Effector memory CD4-positive, alpha-beta T cell (primary cell): ENCODE data around the gene DNAJC13.

Source experiments
- DNase-seq, 3 donors: peaks; one replicate each; pipeline ENCODE4 v3.0.0-alpha.2; 2020
- H3K27ac ChIP-seq: 2 replicates; pipeline ENCODE4 v1.7.0; 2013; ENCODE audit warnings: mild to moderate bottlenecking, low read length, moderate library complexity; ENCODE audit not compliant: insufficient read depth, poor library complexity, severe bottlenecking
- H3K27me3 ChIP-seq: replicated peaks from 2 replicates; pipeline ENCODE4 v1.7.0; 2013; ENCODE audit warnings: mild to moderate bottlenecking, low read length; ENCODE audit not compliant: insufficient read depth, control insufficient read depth, poor library complexity, severe bottlenecking
- H3K36me3 ChIP-seq: 2 replicates; pipeline ENCODE4 v1.7.0; 2013; ENCODE audit warnings: mild to moderate bottlenecking, low read length, moderate library complexity; ENCODE audit not compliant: control insufficient read depth, insufficient read depth
- H3K4me1 ChIP-seq: 2 replicates; pipeline ENCODE4 v1.7.0; 2013; ENCODE audit warnings: low read length, mild to moderate bottlenecking; ENCODE audit not compliant: control insufficient read depth, insufficient read depth, poor library complexity, severe bottlenecking
- H3K4me3 ChIP-seq: 2 replicates; pipeline ENCODE4 v1.7.0; 2013; ENCODE audit warnings: low read length, low read depth, mild to moderate bottlenecking; ENCODE audit not compliant: insufficient read depth, poor library complexity, severe bottlenecking
- H3K9me3 ChIP-seq: 2 replicates; pipeline ENCODE4 v1.7.0; 2013; ENCODE audit warnings: mild to moderate bottlenecking, low read length, moderate library complexity; ENCODE audit not compliant: control insufficient read depth

The DNAJC13 gene

GRCh38 chr3:132535575-132536441 lies 118.5 kb downstream of the DNAJC13 start:
- Histone ChIP-seq H3K9me3 (no peaks in the 10 kb centered on the region), H3K27ac (no peak overlapping the region), H3K27me3 (no peaks in the 10 kb centered on the region), H3K4me3 (no peak overlapping the region), H3K4me1 (no peaks in the 10 kb centered on the region), H3K36me3 (peaks cover 39% of the 10 kb centered on the region)
- peak in 2 of 3 donors; percentile 1 to 28 for DNase-seq

GRCh38 chr3:132536442-132537153 lies 119.3 kb downstream of the DNAJC13 start:
- H3K36me3 ChIP-seq: peaks cover 38% of the 10 kb centered on the region
- DNase-seq: no peak
- H3K27ac ChIP-seq: no peak overlapping the region

GRCh38 chr3:132537297-132537696 lies 120.0 kb downstream of the DNAJC13 start:
- no peak for DNase-seq
- H3K4me3 ChIP-seq: no peak overlapping the region
- no peak overlapping the region for H3K27ac ChIP-seq
- H3K4me1 ChIP-seq: no peaks in the 10 kb centered on the region
- H3K9me3 ChIP-seq: no peaks in the 10 kb centered on the region
- peaks cover 39% of the 10 kb centered on the region for H3K36me3 ChIP-seq
- no peaks in the 10 kb centered on the region for H3K27me3 ChIP-seq

More at GRCh38 chr3:132536442-132537153, 119.3 kb downstream of the DNAJC13 start:
- no peaks in the 10 kb centered on the region for H3K9me3 ChIP-seq
- H3K4me3 ChIP-seq: no peak overlapping the region
- no peaks in the 10 kb centered on the region for H3K4me1 ChIP-seq
- H3K27me3 ChIP-seq: no peaks in the 10 kb centered on the region

GRCh38 chr3:132538072-132538471 lies 120.8 kb downstream of the DNAJC13 start:
- H3K9me3 ChIP-seq: no peaks in the 10 kb centered on the region
- no peak for DNase-seq
- no peak overlapping the region for H3K4me3 ChIP-seq
- no peaks in the 10 kb centered on the region for H3K4me1 ChIP-seq
- no peak overlapping the region for H3K27ac ChIP-seq
- H3K27me3 ChIP-seq: no peaks in the 10 kb centered on the region
- H3K36me3 ChIP-seq: peaks cover 39% of the 10 kb centered on the region

GRCh38 chr3:132539681-132540080 lies 122.4 kb downstream of the DNAJC13 start:
- H3K4me1 ChIP-seq: no peaks in the 10 kb centered on the region
- no peak for DNase-seq
- H3K27me3 ChIP-seq: no peaks in the 10 kb centered on the region
- peaks cover 29% of the 10 kb centered on the region for H3K36me3 ChIP-seq
- no peak overlapping the region for H3K27ac ChIP-seq
- no peak overlapping the region for H3K4me3 ChIP-seq
- no peaks in the 10 kb centered on the region for H3K9me3 ChIP-seq

GRCh38 chr3:132542577-132542976 lies 125.3 kb downstream of the DNAJC13 start:
- no peak overlapping the region for H3K4me3 ChIP-seq
- H3K9me3 ChIP-seq: no peaks in the 10 kb centered on the region
- no peaks in the 10 kb centered on the region for H3K4me1 ChIP-seq
- no peak overlapping the region for H3K27ac ChIP-seq
- no peaks in the 10 kb centered on the region for H3K27me3 ChIP-seq
- DNase-seq: no peak
- peaks cover 25% of the 10 kb centered on the region for H3K36me3 ChIP-seq

GRCh38 chr3:132543011-132543739 lies 125.9 kb downstream of the DNAJC13 start:
- no peaks in the 10 kb centered on the region for H3K4me1 ChIP-seq
- H3K9me3 ChIP-seq: no peaks in the 10 kb centered on the region
- H3K4me3 ChIP-seq: no peak overlapping the region
- no peak overlapping the region for H3K27ac ChIP-seq
- DNase-seq: no peak
- H3K27me3 ChIP-seq: no peaks in the 10 kb centered on the region
- peaks cover 22% of the 10 kb centered on the region for H3K36me3 ChIP-seq

GRCh38 chr3:132544130-132544529 lies 126.8 kb downstream of the DNAJC13 start:
- no peak for DNase-seq
- Histone ChIP-seq H3K4me1 (no peaks in the 10 kb centered on the region), H3K4me3 (no peak overlapping the region), H3K9me3 (no peaks in the 10 kb centered on the region), H3K27ac (no peak overlapping the region), H3K27me3 (no peaks in the 10 kb centered on the region), H3K36me3 (peaks cover 16% of the 10 kb centered on the region)

- DNase-seq: no peak
- no peak overlapping the region for H3K4me3 ChIP-seq
- no peaks in the 10 kb centered on the region for H3K9me3 ChIP-seq
- H3K27me3 ChIP-seq: no peaks in the 10 kb centered on the region
- no peaks in the 10 kb centered on the region for H3K4me1 ChIP-seq
- no peak overlapping the region for H3K27ac ChIP-seq
- H3K36me3 ChIP-seq: peaks cover 4% of the 10 kb centered on the region
Measured at GRCh38 chr3:132545471-132545870, 128.2 kb downstream of the DNAJC13 start.
